Measurements from ENCODE around the gene SPATA25.

The SPATA25 gene

GRCh38 chr20:45886590-45887345 lies 654 bp downstream of the SPATA25 start:
- Histone ChIP-seq H3K4me3 (ENCODE audit: insufficient read depth, low read length, poor library complexity, severe bottlenecking) (no peak overlapping the region), H4K20me1 (ENCODE audit: low read depth, low read length) (no peaks in the 10 kb centered on the region), H3K4me2 (ENCODE audit: low read depth, low read length, poor library complexity, severe bottlenecking) (no peak overlapping the region), H2AFZ (ENCODE audit: low read depth, low read length, severe bottlenecking) (no peak overlapping the region), H3K9me3 (ENCODE audit: insufficient read depth, low read length) (no peaks in the 10 kb centered on the region), H3K27me3 (ENCODE audit: low read length) (no peaks in the 10 kb centered on the region), H3K9me2 (replicated peaks; ENCODE audit: insufficient read depth, low read length) (no peaks in the 10 kb centered on the region), H3K36me3 (ENCODE audit: low read length) (no peaks in the 10 kb centered on the region), H3F3A (ENCODE audit: insufficient read depth) (no peaks in the 10 kb centered on the region), H3K27ac (ENCODE audit: low read depth, low read length) (no peak overlapping the region), H3K79me2 (ENCODE audit: insufficient read depth, low read length) (no peaks in the 10 kb centered on the region; the same call in 1 of the 2 replicates), H3K9ac (ENCODE audit: low read length) (no peak overlapping the region)
- no peak for TF ChIP-seq CTCF (IDR thresholded peaks at IDR 0.05; ENCODE audit: insufficient read depth, low read length, poor library complexity, severe bottlenecking)
- TF ChIP-seq EZH2phosphoT487 (conservative IDR thresholded peaks at IDR 0.05; ENCODE audit: low read length): no peak

- Histone ChIP-seq H2AFZ (ENCODE audit: low read depth, low read length, severe bottlenecking) (no peak overlapping the region), H3F3A (ENCODE audit: insufficient read depth) (no peaks in the 10 kb centered on the region), H3K9me2 (replicated peaks; ENCODE audit: insufficient read depth, low read length) (no peaks in the 10 kb centered on the region), H3K9ac (ENCODE audit: low read length) (no peak overlapping the region), H3K4me3 (ENCODE audit: insufficient read depth, low read length, poor library complexity, severe bottlenecking) (no peak overlapping the region), H4K20me1 (ENCODE audit: low read depth, low read length) (no peaks in the 10 kb centered on the region), H3K4me2 (ENCODE audit: low read depth, low read length, poor library complexity, severe bottlenecking) (no peak overlapping the region), H3K9me3 (ENCODE audit: insufficient read depth, low read length) (no peaks in the 10 kb centered on the region), H3K27ac (ENCODE audit: low read depth, low read length) (no peak overlapping the region), H3K27me3 (ENCODE audit: low read length) (no peaks in the 10 kb centered on the region), H3K36me3 (ENCODE audit: low read length) (no peaks in the 10 kb centered on the region), H3K79me2 (ENCODE audit: insufficient read depth, low read length) (peaks cover 5% of the 10 kb centered on the region)
- TF ChIP-seq EZH2phosphoT487 (conservative IDR thresholded peaks at IDR 0.05; ENCODE audit: low read length) (no peak), CTCF (IDR thresholded peaks at IDR 0.05; ENCODE audit: insufficient read depth, low read length, poor library complexity, severe bottlenecking) (no peak)
Observed at GRCh38 chr20:45883100-45883469, 4.3 kb downstream of the SPATA25 start.

- H3K4me3 ChIP-seq (ENCODE audit: insufficient read depth, low read length, poor library complexity, severe bottlenecking): no peak overlapping the region
- no peaks in the 10 kb centered on the region for H3F3A ChIP-seq (ENCODE audit: insufficient read depth)
- no peak overlapping the region for H2AFZ ChIP-seq (ENCODE audit: low read depth, low read length, severe bottlenecking)
- H3K9ac ChIP-seq (ENCODE audit: low read length): no peak overlapping the region
- no peak overlapping the region for H3K4me2 ChIP-seq (ENCODE audit: low read depth, low read length, poor library complexity, severe bottlenecking)
- no peaks in the 10 kb centered on the region for H3K9me2 ChIP-seq (replicated peaks; ENCODE audit: insufficient read depth, low read length)
- H4K20me1 ChIP-seq (ENCODE audit: low read depth, low read length): no peaks in the 10 kb centered on the region
- no peaks in the 10 kb centered on the region for H3K9me3 ChIP-seq (ENCODE audit: insufficient read depth, low read length)
- no peaks in the 10 kb centered on the region for H3K36me3 ChIP-seq (ENCODE audit: low read length)
- no peaks in the 10 kb centered on the region for H3K27me3 ChIP-seq (ENCODE audit: low read length)
- H3K79me2 ChIP-seq (ENCODE audit: insufficient read depth, low read length): peaks cover 5% of the 10 kb centered on the region
- TF ChIP-seq CTCF (IDR thresholded peaks at IDR 0.05; ENCODE audit: insufficient read depth, low read length, poor library complexity, severe bottlenecking): no peak
- no peak for TF ChIP-seq EZH2phosphoT487 (conservative IDR thresholded peaks at IDR 0.05; ENCODE audit: low read length)
- no peak overlapping the region for H3K27ac ChIP-seq (ENCODE audit: low read depth, low read length)
Observed at GRCh38 chr20:45882469-45883099, 4.8 kb downstream of the SPATA25 start.
